IPS-15b (cell line): ENCODE results near the gene ZNF614.
"Not testable (repeated sequence)": the region's sequence is repeated elsewhere in the genome, so short reads cannot be mapped to it uniquely, and the experiment has no call there.

Experiments used
- H3K27me3 ChIP-seq: one replicate; pipeline ENCODE4 v1.6.1; 2013; ENCODE audit warnings: low read length; ENCODE audit not compliant: control insufficient read depth, insufficient read depth
- H3K36me3 ChIP-seq: one replicate; pipeline ENCODE4 v1.6.1; 2013; ENCODE audit warnings: low read length; ENCODE audit not compliant: control insufficient read depth, insufficient read depth
- H3K4me1 ChIP-seq: one replicate; pipeline ENCODE4 v1.6.1; 2013; ENCODE audit warnings: mild to moderate bottlenecking, low read length; ENCODE audit not compliant: control insufficient read depth, insufficient read depth
- H3K4me3 ChIP-seq: one replicate; pipeline ENCODE4 v1.5.1; 2013; ENCODE audit warnings: low read depth, low read length
- H3K9ac ChIP-seq: one replicate; pipeline ENCODE4 v1.6.1; 2013; ENCODE audit warnings: low read depth, mild to moderate bottlenecking, low read length
- H3K9me3 ChIP-seq: one replicate; pipeline ENCODE4 v1.6.1; 2013; ENCODE audit warnings: mild to moderate bottlenecking, low read length; ENCODE audit not compliant: control insufficient read depth, insufficient read depth

Gene ZNF614

GRCh38 chr19:52026255-52026990 lies 1.8 kb downstream of the ZNF614 start:
- H3K4me1 ChIP-seq, H3K9me3 ChIP-seq, H3K4me3 ChIP-seq, H3K27me3 ChIP-seq, H3K9ac ChIP-seq: not testable (repeated sequence)
- peaks cover 20% of the 10 kb centered on the region for H3K36me3 ChIP-seq

- H3K4me3 ChIP-seq, H3K9ac ChIP-seq, H3K4me1 ChIP-seq, H3K27me3 ChIP-seq, H3K9me3 ChIP-seq: not testable (repeated sequence)
- peaks cover 32% of the 10 kb centered on the region for H3K36me3 ChIP-seq
These were observed 3.7 kb downstream of the ZNF614 start for GRCh38 chr19:52024478-52024877.

- H3K27me3 ChIP-seq = no peaks in the 10 kb centered on the region
- H3K4me3 ChIP-seq = no peak overlapping the region
- H3K4me1 ChIP-seq = no peaks in the 10 kb centered on the region
- H3K36me3 ChIP-seq = peaks cover 32% of the 10 kb centered on the region
- no peaks in the 10 kb centered on the region for H3K9me3 ChIP-seq
- H3K9ac ChIP-seq = no peak overlapping the region
These were observed 6.0 kb downstream of the ZNF614 start for GRCh38 chr19:52022193-52022592.

- no peaks in the 10 kb centered on the region for H3K27me3 ChIP-seq
- H3K36me3 ChIP-seq = peaks cover 41% of the 10 kb centered on the region
These were observed 7.7 kb downstream of the ZNF614 start for GRCh38 chr19:52020506-52020905.

GRCh38 chr19:52010674-52011073 lies 17.5 kb downstream of the ZNF614 start:
- Histone ChIP-seq H3K27me3 (no peaks in the 10 kb centered on the region), H3K9me3 (no peaks in the 10 kb centered on the region), H3K4me1 (peaks cover 2% of the 10 kb centered on the region), H3K36me3 (peaks cover 5% of the 10 kb centered on the region), H3K4me3 (no peak overlapping the region), H3K9ac (no peak overlapping the region)

More at GRCh38 chr19:52020506-52020905, 7.7 kb downstream of the ZNF614 start:
- H3K4me1 ChIP-seq = no peaks in the 10 kb centered on the region
- H3K9me3 ChIP-seq = no peaks in the 10 kb centered on the region
- H3K4me3 ChIP-seq = no peak overlapping the region
- H3K9ac ChIP-seq = no peak overlapping the region

GRCh38 chr19:52007806-52008557 lies 20.2 kb downstream of the ZNF614 start, which contains the start of gene ZNF615:
Gene ZNF615 (minus strand): TSS chr19:52008211. CDS start chr19:52003711, 4,500 bp downstream.
- Histone ChIP-seq H3K36me3 (peaks cover 5% of the 10 kb centered on the region), H3K27me3 (no peaks in the 10 kb centered on the region), H3K9ac (peak within 1 kb of the TSS; percentile 96), H3K4me1 (peaks cover 2% of the 10 kb centered on the region), H3K4me3 (peak within 1 kb of the TSS; percentile 100), H3K9me3 (no peaks in the 10 kb centered on the region)

GRCh38 chr19:52007451-52007805 lies 20.8 kb downstream of the ZNF614 start:
- Histone ChIP-seq H3K27me3 (no peaks in the 10 kb centered on the region), H3K4me1 (peaks cover 2% of the 10 kb centered on the region), H3K9ac (peak overlapping the region; percentile 96), H3K36me3 (peaks cover 3% of the 10 kb centered on the region), H3K9me3 (no peaks in the 10 kb centered on the region), H3K4me3 (peak overlapping the region; percentile 100)

- H3K4me3 ChIP-seq = no peak overlapping the region
- H3K36me3 ChIP-seq = peaks cover 29% of the 10 kb centered on the region
- H3K9me3 ChIP-seq = peaks cover 47% of the 10 kb centered on the region
- H3K4me1 ChIP-seq = no peaks in the 10 kb centered on the region
- no peaks in the 10 kb centered on the region for H3K27me3 ChIP-seq
- no peak overlapping the region for H3K9ac ChIP-seq
These were observed 34.0 kb downstream of the ZNF614 start for GRCh38 chr19:51994048-51994644.

GRCh38 chr19:51993422-51993821 lies 34.8 kb downstream of the ZNF614 start:
- Histone ChIP-seq H3K9ac (no peak overlapping the region), H3K4me1 (no peaks in the 10 kb centered on the region), H3K4me3 (no peak overlapping the region), H3K9me3 (peaks cover 46% of the 10 kb centered on the region), H3K36me3 (peaks cover 28% of the 10 kb centered on the region), H3K27me3 (no peaks in the 10 kb centered on the region)

- Histone ChIP-seq H3K9ac (peak within 1 kb of the TSS; percentile 82), H3K9me3 (no peaks in the 10 kb centered on the region), H3K27me3 (no peaks in the 10 kb centered on the region), H3K4me1 (no peaks in the 10 kb centered on the region), H3K36me3 (no peaks in the 10 kb centered on the region), H3K4me3 (peak within 1 kb of the TSS; percentile 99)
These were observed 41.6 kb downstream of the ZNF614 start, which contains the start of gene ZNF350 for GRCh38 chr19:51986309-51987291. Gene ZNF350 (minus strand): TSS chr19:51986840. CDS start chr19:51974360, 12,480 bp downstream.

GRCh38 chr19:51983361-51983760 lies 44.8 kb downstream of the ZNF614 start:
- Histone ChIP-seq H3K27me3 (no peaks in the 10 kb centered on the region), H3K9me3 (no peaks in the 10 kb centered on the region), H3K9ac (no peak overlapping the region), H3K36me3 (no peaks in the 10 kb centered on the region), H3K4me3 (no peak overlapping the region), H3K4me1 (no peaks in the 10 kb centered on the region)
